ENCODE data around the gene FADS6.
A peak's percentile ranks its signal among the peaks of the same experiment; 100 is the strongest.

The FADS6 gene

DNA sequence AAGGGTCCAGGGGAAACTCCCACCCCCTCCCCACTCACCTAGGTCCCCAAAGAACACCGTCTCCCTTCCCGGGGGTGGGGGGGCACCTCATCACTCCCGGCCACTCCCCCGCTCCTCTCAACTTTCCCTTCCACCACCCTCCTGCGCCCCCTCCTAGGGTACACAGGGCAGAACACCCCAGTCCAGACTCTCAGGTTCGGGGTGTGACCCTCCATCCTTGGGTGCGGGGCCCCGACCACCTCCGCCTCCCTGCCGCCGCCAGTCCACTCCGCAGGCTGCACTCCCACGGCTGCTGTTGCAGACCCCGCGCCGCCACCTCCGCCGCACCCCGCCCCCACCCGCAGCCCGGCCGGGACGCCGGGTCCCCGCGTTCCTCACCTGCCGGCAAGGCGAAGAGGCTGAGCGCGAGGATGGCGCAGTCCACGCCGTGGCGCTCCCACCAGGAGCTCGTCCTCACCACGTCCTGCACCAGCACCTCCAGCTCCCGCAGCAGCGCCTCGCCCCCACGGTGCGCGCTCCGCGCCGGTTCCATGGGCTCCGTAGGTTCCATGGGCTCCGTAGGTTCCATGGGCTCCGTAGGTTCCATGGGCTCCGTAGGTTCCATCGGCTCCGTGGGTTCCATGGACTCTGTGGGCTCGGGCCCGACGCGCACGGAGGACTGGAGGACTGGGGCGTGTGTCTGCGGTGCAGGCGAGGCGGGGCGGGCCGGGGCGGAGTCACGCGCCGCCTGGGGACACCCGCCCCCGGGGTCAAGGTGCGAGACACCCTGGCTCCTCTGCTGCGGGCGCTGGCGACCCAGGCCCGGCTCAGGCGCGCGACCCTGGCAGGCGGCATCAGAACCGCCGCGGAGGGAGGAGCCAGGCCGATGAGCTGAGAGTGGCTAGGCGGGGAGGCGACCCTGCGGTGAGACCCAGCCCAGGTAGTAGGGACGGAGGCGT, at the start of gene FADS6:
Gene FADS6 (minus strand): TSS at position 660 of the 938 bp plus-strand sequence. CDS start 38 bp downstream, at position 622.
- ATAC-seq, result peak; percentile 50
- no peak for TF ChIP-seq TSHZ2 (CRISPR knock-in tag; IDR thresholded peaks at IDR 0.05)
- TF ChIP-seq, protein P1, sequence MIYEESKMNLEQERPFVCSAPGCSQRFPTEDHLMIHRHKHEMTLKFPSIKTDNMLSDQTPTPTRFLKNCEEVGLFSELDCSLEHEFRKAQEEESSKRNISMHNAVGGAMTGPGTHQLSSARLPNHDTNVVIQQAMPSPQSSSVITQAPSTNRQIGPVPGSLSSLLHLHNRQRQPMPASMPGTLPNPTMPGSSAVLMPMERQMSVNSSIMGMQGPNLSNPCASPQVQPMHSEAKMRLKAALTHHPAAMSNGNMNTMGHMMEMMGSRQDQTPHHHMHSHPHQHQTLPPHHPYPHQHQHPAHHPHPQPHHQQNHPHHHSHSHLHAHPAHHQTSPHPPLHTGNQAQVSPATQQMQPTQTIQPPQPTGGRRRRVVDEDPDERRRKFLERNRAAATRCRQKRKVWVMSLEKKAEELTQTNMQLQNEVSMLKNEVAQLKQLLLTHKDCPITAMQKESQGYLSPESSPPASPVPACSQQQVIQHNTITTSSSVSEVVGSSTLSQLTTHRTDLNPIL (CRISPR knock-in tag; IDR thresholded peaks at IDR 0.05; ENCODE audit: low read depth), result no peak
- no peak for TF ChIP-seq RARB (CRISPR knock-in tag; IDR thresholded peaks at IDR 0.05)
- TF ChIP-seq ZNF8 (CRISPR knock-in tag; IDR thresholded peaks at IDR 0.05), result no peak
- no peak for TF ChIP-seq ARNTL (CRISPR knock-in tag; IDR thresholded peaks at IDR 0.05; ENCODE audit: borderline replicate concordance, low read depth)
- TF ChIP-seq OSR1 (CRISPR knock-in tag; IDR thresholded peaks at IDR 0.05), result no peak
- no peak for TF ChIP-seq PATZ1 (CRISPR knock-in tag; IDR thresholded peaks at IDR 0.05; ENCODE audit: borderline replicate concordance)
- TF ChIP-seq ISL1 (CRISPR knock-in tag; IDR thresholded peaks at IDR 0.05), result no peak
- TF ChIP-seq CSDC2 (CRISPR knock-in tag; IDR thresholded peaks at IDR 0.05), result no peak
- no peak for TF ChIP-seq ZFP3 (CRISPR knock-in tag; IDR thresholded peaks at IDR 0.05)
- TF ChIP-seq CSRNP3 (CRISPR knock-in tag; IDR thresholded peaks at IDR 0.05), result no peak
- no peak for TF ChIP-seq BACH2 (CRISPR knock-in tag; IDR thresholded peaks at IDR 0.05; ENCODE audit: borderline replicate concordance)
- no peak for TF ChIP-seq ZFP30 (CRISPR knock-in tag; IDR thresholded peaks at IDR 0.05)
- TF ChIP-seq ESRRG (CRISPR knock-in tag; IDR thresholded peaks at IDR 0.05), result no peak
- TF ChIP-seq ZC3H10 (CRISPR knock-in tag; IDR thresholded peaks at IDR 0.05), result no peak

- ATAC-seq, result no peak
- no peak for TF ChIP-seq TOX (CRISPR knock-in tag; IDR thresholded peaks at IDR 0.05; ENCODE audit: borderline replicate concordance)
- TF ChIP-seq OSR1 (CRISPR knock-in tag; IDR thresholded peaks at IDR 0.05), result no peak
- no peak for TF ChIP-seq ZFP30 (CRISPR knock-in tag; IDR thresholded peaks at IDR 0.05)
- no peak for TF ChIP-seq SNAI2 (CRISPR knock-in tag; IDR thresholded peaks at IDR 0.05)
- TF ChIP-seq ESRRG (CRISPR knock-in tag; IDR thresholded peaks at IDR 0.05), result no peak
- no peak for TF ChIP-seq CSRNP3 (CRISPR knock-in tag; IDR thresholded peaks at IDR 0.05)
- TF ChIP-seq ARNTL (CRISPR knock-in tag; IDR thresholded peaks at IDR 0.05; ENCODE audit: borderline replicate concordance, low read depth), result no peak
- TF ChIP-seq CSDC2 (CRISPR knock-in tag; IDR thresholded peaks at IDR 0.05), result no peak
- TF ChIP-seq PPARA (CRISPR knock-in tag; IDR thresholded peaks at IDR 0.05; ENCODE audit: borderline replicate concordance), result no peak
- TF ChIP-seq BACH2 (CRISPR knock-in tag; IDR thresholded peaks at IDR 0.05; ENCODE audit: borderline replicate concordance), result no peak
Observed at GRCh38 chr17:74941128-74941725, 47.8 kb upstream of the FADS6 start.

- ATAC-seq, result no peak
- TF ChIP-seq ESRRG (CRISPR knock-in tag; IDR thresholded peaks at IDR 0.05) (no peak), PPARA (CRISPR knock-in tag; IDR thresholded peaks at IDR 0.05; ENCODE audit: borderline replicate concordance) (no peak), TCF4 (CRISPR knock-in tag; IDR thresholded peaks at IDR 0.05; ENCODE audit: borderline replicate concordance) (no peak), ZC3H10 (CRISPR knock-in tag; IDR thresholded peaks at IDR 0.05) (no peak), CSDC2 (CRISPR knock-in tag; IDR thresholded peaks at IDR 0.05) (no peak), PATZ1 (CRISPR knock-in tag; IDR thresholded peaks at IDR 0.05; ENCODE audit: borderline replicate concordance) (no peak), ARNTL (CRISPR knock-in tag; IDR thresholded peaks at IDR 0.05; ENCODE audit: borderline replicate concordance, low read depth) (no peak), OSR1 (CRISPR knock-in tag; IDR thresholded peaks at IDR 0.05) (no peak), ZFP30 (CRISPR knock-in tag; IDR thresholded peaks at IDR 0.05) (no peak), ZNF70 (CRISPR knock-in tag; IDR thresholded peaks at IDR 0.05) (no peak), ZFP3 (CRISPR knock-in tag; IDR thresholded peaks at IDR 0.05) (no peak), RARB (CRISPR knock-in tag; IDR thresholded peaks at IDR 0.05) (no peak), GLIS3 (CRISPR knock-in tag; IDR thresholded peaks at IDR 0.05) (no peak), ZNF565 (CRISPR knock-in tag; conservative IDR thresholded peaks at IDR 0.05; ENCODE audit: low read depth) (no peak)
- TF ChIP-seq, protein P1 (CRISPR knock-in tag; IDR thresholded peaks at IDR 0.05; ENCODE audit: low read depth), result no peak
Observed at GRCh38 chr17:74939534-74939933, 46.1 kb upstream of the FADS6 start.

Measured in SK-N-SH treated with all-trans-retinoic acid at 6 μM for 48 hours (cell line).